GM19351 (cell line): Measurements from ENCODE around the gene C3orf20.

ENCODE experiments used
- ATAC-seq: cut with Tn5 transposase; IDR thresholded peaks from one replicate; pipeline ENCODE4 v1.9.1; 2021; ENCODE audit warnings: mild to moderate bottlenecking, moderate library complexity; ENCODE audit not compliant: unreplicated experiment

C3orf20 gene

GRCh38 chr3:14810070-14810791 is 135.3 kb downstream of the C3orf20 start:
- ATAC-seq, result no peak

- no peak for ATAC-seq
Observed at GRCh38 chr3:14810801-14811661, 136.1 kb downstream of the C3orf20 start.

DNA sequence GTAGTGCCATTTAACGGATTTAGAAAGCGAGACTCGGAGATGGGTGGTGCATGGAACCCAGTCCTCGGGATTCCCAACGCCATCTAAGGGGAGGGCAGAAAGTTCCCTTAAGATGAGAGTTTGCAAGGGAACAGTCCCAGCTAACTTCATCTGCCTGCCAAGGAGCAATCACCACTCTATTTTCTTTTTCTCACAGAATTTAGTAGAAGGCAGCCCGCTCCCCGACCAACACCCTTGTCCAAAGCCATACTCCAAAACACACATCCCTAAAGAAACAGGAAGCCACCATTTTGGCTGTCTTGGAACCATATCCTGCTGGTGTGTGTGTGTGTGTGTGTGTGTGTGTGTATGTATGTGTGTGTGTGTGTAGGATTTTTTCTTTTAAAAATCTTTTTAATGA is 136.7 kb downstream of the C3orf20 start:
- no peak for ATAC-seq

DNA sequence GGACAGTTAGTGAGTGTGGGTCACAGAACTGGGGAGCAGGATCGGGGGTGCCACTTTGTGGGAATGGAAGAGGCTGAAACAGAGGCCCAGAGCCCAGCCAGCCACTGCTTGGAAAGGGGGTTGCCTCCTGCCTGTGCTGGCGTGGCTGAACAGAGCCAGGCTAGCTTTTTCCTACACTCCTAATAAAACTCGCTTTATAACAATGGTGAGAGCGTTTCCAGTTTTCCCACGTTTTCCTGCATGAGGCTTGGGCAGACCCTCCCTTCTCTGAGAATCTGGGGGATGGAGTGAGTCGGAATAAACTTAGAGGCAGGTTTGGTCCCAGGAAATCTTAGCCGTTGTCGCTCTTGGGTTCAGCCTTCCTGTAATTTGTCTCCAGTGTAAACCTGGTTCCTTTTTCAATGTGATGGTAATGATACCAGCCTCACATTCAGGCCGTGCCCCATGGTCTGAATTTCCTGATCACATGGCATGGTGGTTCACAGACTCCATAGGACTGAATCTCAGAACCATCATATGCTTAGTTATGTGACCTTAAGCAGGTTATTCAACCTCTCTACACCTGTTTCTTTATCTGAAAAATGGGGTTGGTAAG is 137.4 kb downstream of the C3orf20 start:
- no peak for ATAC-seq

- ATAC-seq, result no peak
Observed at GRCh38 chr3:14814411-14814871, 139.5 kb downstream of the C3orf20 start.

- ATAC-seq, result no peak
Observed at GRCh38 chr3:14816359-14816758, 141.4 kb downstream of the C3orf20 start.

GRCh38 chr3:14818804-14819500 is 144.0 kb downstream of the C3orf20 start, which contains the start of gene FGD5:
Gene FGD5 (plus strand): TSS chr3:14818962. CDS start chr3:14819072, 110 bp downstream.
- ATAC-seq, result no peak

GRCh38 chr3:14819671-14820070 is 144.7 kb downstream of the C3orf20 start:
- ATAC-seq, result no peak

DNA sequence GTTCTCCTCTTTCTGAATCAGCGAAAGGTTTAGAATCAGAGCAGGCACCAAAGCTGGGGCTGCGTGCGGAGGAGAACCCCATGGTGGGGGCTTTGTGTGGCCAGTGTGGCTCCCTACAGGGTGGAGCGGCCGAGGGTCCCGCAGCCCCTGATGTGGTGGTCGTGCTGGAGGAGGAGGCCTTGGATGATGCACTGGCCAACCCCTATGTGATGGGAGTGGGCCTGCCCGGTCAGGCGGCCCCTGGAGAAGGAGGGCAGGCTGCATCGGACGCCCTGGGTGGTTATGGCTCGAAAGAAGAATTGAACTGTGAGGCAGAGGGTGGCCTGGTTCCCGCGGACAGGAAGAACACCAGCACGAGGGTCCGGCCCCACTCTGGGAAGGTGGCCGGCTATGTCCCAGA is 145.2 kb downstream of the C3orf20 start:
- no peak for ATAC-seq

DNA sequence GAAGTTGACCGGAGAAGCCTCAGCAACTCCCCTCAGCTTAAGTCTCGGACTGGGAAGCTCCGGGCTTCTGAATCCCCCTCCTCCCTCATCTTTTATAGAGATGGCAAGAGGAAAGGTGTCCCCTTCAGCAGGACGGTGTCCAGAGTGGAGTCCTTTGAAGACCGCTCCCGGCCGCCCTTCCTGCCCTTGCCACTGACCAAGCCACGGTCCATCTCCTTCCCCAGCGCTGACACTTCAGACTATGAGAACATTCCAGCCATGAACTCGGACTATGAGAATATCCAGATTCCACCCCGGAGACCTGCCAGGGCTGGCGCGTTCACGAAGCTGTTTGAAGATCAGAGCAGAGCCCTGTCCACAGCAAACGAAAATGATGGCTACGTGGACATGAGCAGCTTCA is 146.2 kb downstream of the C3orf20 start:
- no peak for ATAC-seq

DNA sequence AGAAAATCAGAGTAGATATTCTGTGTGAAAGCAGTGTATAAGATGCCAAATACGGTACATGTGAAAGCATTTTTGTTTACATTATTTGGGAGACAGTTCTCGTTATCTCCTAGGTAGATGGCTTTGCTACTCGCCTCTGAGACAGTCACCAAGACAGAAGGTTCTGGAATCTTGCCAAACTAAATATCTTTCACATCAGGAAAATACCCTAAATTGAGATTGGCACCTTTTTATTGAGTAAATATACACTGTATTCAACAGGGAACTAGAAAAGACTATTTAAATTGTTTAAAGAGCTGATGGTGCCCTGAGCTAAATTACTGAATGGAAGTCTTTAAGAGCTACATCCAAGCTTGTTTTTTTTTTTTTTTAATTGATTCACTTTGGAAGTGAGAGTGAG is 147.2 kb downstream of the C3orf20 start:
- no peak for ATAC-seq
